GM12878 (cell line): ENCODE results near the gene EEF1E1. TPM values are rescaled to one million over a fixed set of nuclear protein-coding genes. Genes with fewer than 3 reads are reported as not detected.
A peak's percentile ranks its signal among the peaks of the same experiment; 100 is the strongest.

Experiments
- ATF7 ChIP-seq: fragments of 450-650 bp; IDR thresholded peaks from 2 replicates; pipeline ENCODE4 v1.6.1; 2016; ENCODE audit warnings: low read depth, mild to moderate bottlenecking
- EP300 ChIP-seq, 2 experiments: fragments of 150-350 bp in 1 of 2; IDR thresholded peaks; 2 replicates each; pipeline ENCODE4 v1.6.1; 2011 to 2012; ENCODE audit warnings: low read depth in 2 of 2, low read length in 2 of 2, borderline replicate concordance in 1 of 2, improper control_type of control experiment in 1 of 2, inconsistent platforms in 1 of 2; ENCODE audit not compliant: control insufficient read depth in 1 of 2
- FOXM1 ChIP-seq: IDR thresholded peaks from 2 replicates; pipeline ENCODE4 v1.6.1; 2012; ENCODE audit warnings: low read depth, mild to moderate bottlenecking, inconsistent platforms, low read length, moderate library complexity
- MEF2A ChIP-seq: IDR thresholded peaks from 2 replicates; pipeline ENCODE4 v1.6.1; 2011; ENCODE audit warnings: low read depth, mild to moderate bottlenecking, low read length, moderate library complexity; ENCODE audit not compliant: insufficient read depth
- SIX5 ChIP-seq: IDR thresholded peaks from 2 replicates; pipeline ENCODE4 v1.6.1; 2011; ENCODE audit warnings: mild to moderate bottlenecking, low read depth, low read length, moderate library complexity; ENCODE audit not compliant: severe bottlenecking
- polyA plus RNA-seq, 11 experiments: library from polyadenylated mRNA; depleted of rRNA in 4 of 11; unstranded in 6 of 11; stranded (reverse) in 5 of 11; fragments of >200 nt; fragmentation: Nextera tagmentation in 4 of 11; fragmentation: Illumina TruSeq in 1 of 11; extraction: Ambion mirVana in 4 of 11; extraction: Trizol in 1 of 11; gene quantifications; 1 replicate in 1 of 11; 2 replicates in 10 of 11; pipeline versions ENCODE4 v1.2.1 to v1.2.3, GENCODE V29; 2011 to 2016; ENCODE audit warnings: inconsistent platforms in 2 of 11, missing spikeins in 2 of 11, low read depth in 1 of 11
- total RNA-seq, 4 experiments: library from RNA; depleted of rRNA in 3 of 4; stranded (reverse); fragments of >200 nt in 3 of 4; fragmentation: Illumina TruSeq in 1 of 4; extraction: Trizol in 1 of 4; gene quantifications; 2 replicates each; pipeline versions ENCODE4 v1.2.1 to v1.2.3, GENCODE V29; 2013 to 2021
- TF ChIP-seq, protein P1 (sequence below): IDR thresholded peaks from 2 replicates; pipeline ENCODE4 v1.6.1; 2012; ENCODE audit warnings: improper control_type of control experiment, low read depth, low read length; ENCODE audit not compliant: insufficient replicate concordance
- TF ChIP-seq, protein P2 (sequence below): fragments of 450-650 bp; IDR thresholded peaks from 2 replicates; pipeline ENCODE4 v1.6.1; 2017; ENCODE audit warnings: mild to moderate bottlenecking
- TF ChIP-seq, protein P3 (sequence below): fragments of 450-650 bp; IDR thresholded peaks from 2 replicates; pipeline ENCODE4 v1.6.1; 2017; ENCODE audit warnings: mild to moderate bottlenecking, low read depth, inconsistent platforms; ENCODE audit not compliant: poor library complexity, severe bottlenecking
- TF ChIP-seq, protein P4 (sequence below): fragments of 450-650 bp; formaldehyde crosslinking; IDR thresholded peaks from 2 replicates; pipeline ENCODE4 v1.4.0; 2022; ENCODE audit warnings: mild to moderate bottlenecking, moderate library complexity
- TF ChIP-seq, protein P5 (sequence below): fragments of 450-650 bp; IDR thresholded peaks from 2 replicates; pipeline ENCODE4 v1.6.1; 2017; ENCODE audit warnings: low read depth, mild to moderate bottlenecking, moderate library complexity

EEF1E1 gene
- total and polyA plus RNA-seq, 10 of the 15 experiments (the other 5 are each of a cell fraction or from before 2014, with no cell fraction given): 55.3 to 668 (median 121) TPM

DNA sequence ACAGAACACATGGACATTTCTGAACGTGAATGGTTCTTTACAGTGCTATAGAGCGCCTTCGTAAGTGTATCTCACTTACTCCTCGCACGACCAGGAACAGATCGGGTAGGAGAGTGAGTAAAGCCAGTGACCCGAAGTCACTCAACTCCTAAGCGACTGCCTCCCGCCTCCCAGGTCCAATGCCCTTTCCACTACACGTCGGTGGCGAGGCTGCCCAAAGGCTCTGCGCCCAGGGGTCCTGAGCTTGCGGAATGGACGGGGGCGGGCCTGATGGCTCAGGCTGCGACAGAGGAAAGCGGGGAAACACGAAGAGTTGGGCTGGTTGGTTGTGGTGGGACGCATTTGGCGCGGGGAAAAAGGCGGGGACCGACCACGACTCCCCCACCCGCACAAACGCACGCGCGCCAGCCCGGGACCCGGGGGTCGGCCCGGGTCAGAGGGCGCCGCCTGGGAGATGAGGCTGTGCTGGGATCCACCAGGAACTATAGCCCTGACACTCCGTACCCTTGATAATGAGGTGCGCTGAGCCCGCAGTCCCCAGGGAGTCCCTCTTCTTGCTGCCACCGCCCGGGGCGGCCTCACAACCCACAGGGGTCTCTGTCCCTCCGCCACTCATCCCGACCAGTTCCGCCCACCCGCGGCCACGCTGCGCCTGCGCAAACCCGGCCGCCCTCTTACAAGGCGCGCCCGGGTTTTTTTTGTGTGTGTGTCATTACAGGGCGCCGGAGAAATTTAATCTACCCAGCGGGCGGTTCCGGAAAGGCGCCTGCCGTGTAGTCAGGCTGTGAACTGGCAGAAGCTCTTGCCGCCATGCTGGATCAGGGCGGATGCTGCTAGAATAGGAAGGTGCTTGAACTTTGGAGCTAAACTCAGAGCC is 38.3 kb downstream of the EEF1E1 start, which contains the start of gene BLOC1S5 (continued):
- TF ChIP-seq, protein P1, sequence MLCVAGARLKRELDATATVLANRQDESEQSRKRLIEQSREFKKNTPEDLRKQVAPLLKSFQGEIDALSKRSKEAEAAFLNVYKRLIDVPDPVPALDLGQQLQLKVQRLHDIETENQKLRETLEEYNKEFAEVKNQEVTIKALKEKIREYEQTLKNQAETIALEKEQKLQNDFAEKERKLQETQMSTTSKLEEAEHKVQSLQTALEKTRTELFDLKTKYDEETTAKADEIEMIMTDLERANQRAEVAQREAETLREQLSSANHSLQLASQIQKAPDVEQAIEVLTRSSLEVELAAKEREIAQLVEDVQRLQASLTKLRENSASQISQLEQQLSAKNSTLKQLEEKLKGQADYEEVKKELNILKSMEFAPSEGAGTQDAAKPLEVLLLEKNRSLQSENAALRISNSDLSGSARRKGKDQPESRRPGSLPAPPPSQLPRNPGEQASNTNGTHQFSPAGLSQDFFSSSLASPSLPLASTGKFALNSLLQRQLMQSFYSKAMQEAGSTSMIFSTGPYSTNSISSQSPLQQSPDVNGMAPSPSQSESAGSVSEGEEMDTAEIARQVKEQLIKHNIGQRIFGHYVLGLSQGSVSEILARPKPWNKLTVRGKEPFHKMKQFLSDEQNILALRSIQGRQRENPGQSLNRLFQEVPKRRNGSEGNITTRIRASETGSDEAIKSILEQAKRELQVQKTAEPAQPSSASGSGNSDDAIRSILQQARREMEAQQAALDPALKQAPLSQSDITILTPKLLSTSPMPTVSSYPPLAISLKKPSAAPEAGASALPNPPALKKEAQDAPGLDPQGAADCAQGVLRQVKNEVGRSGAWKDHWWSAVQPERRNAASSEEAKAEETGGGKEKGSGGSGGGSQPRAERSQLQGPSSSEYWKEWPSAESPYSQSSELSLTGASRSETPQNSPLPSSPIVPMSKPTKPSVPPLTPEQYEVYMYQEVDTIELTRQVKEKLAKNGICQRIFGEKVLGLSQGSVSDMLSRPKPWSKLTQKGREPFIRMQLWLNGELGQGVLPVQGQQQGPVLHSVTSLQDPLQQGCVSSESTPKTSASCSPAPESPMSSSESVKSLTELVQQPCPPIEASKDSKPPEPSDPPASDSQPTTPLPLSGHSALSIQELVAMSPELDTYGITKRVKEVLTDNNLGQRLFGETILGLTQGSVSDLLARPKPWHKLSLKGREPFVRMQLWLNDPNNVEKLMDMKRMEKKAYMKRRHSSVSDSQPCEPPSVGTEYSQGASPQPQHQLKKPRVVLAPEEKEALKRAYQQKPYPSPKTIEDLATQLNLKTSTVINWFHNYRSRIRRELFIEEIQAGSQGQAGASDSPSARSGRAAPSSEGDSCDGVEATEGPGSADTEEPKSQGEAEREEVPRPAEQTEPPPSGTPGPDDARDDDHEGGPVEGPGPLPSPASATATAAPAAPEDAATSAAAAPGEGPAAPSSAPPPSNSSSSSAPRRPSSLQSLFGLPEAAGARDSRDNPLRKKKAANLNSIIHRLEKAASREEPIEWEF: no peak
- TF ChIP-seq ATF7 (peak; percentile 62; the same call in 1 of the 2 replicates), EP300 (IDR thresholded peaks at IDR 0.05; ENCODE audit: borderline replicate concordance in 1 of 2, control insufficient read depth in 1 of 2, low read depth in 2 of 2, low read length in 2 of 2) (no peak), SIX5 (peak; percentile 85), FOXM1 (no peak; the same call in 1 of the 2 replicates), MEF2A (0 out of 2 replicates have a peak, but pooled peaks have one; percentile 48)
- TF ChIP-seq, protein P2, sequence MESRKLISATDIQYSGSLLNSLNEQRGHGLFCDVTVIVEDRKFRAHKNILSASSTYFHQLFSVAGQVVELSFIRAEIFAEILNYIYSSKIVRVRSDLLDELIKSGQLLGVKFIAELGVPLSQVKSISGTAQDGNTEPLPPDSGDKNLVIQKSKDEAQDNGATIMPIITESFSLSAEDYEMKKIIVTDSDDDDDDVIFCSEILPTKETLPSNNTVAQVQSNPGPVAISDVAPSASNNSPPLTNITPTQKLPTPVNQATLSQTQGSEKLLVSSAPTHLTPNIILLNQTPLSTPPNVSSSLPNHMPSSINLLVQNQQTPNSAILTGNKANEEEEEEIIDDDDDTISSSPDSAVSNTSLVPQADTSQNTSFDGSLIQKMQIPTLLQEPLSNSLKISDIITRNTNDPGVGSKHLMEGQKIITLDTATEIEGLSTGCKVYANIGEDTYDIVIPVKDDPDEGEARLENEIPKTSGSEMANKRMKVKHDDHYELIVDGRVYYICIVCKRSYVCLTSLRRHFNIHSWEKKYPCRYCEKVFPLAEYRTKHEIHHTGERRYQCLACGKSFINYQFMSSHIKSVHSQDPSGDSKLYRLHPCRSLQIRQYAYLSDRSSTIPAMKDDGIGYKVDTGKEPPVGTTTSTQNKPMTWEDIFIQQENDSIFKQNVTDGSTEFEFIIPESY: no peak
- TF ChIP-seq, protein P3, sequence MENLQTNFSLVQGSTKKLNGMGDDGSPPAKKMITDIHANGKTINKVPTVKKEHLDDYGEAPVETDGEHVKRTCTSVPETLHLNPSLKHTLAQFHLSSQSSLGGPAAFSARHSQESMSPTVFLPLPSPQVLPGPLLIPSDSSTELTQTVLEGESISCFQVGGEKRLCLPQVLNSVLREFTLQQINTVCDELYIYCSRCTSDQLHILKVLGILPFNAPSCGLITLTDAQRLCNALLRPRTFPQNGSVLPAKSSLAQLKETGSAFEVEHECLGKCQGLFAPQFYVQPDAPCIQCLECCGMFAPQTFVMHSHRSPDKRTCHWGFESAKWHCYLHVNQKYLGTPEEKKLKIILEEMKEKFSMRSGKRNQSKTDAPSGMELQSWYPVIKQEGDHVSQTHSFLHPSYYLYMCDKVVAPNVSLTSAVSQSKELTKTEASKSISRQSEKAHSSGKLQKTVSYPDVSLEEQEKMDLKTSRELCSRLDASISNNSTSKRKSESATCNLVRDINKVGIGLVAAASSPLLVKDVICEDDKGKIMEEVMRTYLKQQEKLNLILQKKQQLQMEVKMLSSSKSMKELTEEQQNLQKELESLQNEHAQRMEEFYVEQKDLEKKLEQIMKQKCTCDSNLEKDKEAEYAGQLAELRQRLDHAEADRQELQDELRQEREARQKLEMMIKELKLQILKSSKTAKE: no peak
- TF ChIP-seq, protein P4, sequence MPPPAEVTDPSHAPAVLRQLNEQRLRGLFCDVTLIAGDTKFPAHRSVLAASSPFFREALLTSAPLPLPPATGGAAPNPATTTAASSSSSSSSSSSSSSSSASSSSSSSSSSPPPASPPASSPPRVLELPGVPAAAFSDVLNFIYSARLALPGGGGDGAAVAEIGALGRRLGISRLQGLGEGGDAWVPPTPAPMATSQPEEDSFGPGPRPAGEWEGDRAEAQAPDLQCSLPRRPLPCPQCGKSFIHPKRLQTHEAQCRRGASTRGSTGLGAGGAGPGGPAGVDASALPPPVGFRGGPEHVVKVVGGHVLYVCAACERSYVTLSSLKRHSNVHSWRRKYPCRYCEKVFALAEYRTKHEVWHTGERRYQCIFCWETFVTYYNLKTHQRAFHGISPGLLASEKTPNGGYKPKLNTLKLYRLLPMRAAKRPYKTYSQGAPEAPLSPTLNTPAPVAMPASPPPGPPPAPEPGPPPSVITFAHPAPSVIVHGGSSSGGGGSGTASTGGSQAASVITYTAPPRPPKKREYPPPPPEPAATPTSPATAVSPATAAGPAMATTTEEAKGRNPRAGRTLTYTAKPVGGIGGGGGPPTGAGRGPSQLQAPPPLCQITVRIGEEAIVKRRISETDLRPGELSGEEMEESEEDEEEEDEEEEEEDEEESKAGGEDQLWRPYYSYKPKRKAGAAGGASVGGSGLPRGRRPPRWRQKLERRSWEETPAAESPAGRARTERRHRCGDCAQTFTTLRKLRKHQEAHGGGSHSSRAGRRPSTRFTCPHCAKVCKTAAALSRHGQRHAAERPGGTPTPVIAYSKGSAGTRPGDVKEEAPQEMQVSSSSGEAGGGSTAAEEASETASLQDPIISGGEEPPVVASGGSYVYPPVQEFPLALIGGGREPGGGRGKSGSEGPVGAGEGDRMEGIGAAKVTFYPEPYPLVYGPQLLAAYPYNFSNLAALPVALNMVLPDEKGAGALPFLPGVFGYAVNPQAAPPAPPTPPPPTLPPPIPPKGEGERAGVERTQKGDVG (CRISPR knock-in tag): no peak
- TF ChIP-seq, protein P5, sequence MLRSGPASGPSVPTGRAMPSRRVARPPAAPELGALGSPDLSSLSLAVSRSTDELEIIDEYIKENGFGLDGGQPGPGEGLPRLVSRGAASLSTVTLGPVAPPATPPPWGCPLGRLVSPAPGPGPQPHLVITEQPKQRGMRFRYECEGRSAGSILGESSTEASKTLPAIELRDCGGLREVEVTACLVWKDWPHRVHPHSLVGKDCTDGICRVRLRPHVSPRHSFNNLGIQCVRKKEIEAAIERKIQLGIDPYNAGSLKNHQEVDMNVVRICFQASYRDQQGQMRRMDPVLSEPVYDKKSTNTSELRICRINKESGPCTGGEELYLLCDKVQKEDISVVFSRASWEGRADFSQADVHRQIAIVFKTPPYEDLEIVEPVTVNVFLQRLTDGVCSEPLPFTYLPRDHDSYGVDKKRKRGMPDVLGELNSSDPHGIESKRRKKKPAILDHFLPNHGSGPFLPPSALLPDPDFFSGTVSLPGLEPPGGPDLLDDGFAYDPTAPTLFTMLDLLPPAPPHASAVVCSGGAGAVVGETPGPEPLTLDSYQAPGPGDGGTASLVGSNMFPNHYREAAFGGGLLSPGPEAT: no peak; the same call in 1 of the 2 replicates
